Activated T-helper 17 cell treated with anti-CD3 and anti-CD28 coated beads, Interleukin-2, amount 50 U/mL, for 72 hours (primary cell): ENCODE measurements around the gene AFDN. TPM values are rescaled to one million over a fixed set of nuclear protein-coding genes. Genes with fewer than 3 reads are reported as not detected.

Experiments used
- ATAC-seq: fragments of 150-1000 bp; cut with Tn5 transposase; replicated peaks from 2 replicates; pipeline ENCODE4 v1.10.0; 2021; ENCODE audit warnings: mild to moderate bottlenecking, moderate library complexity
- H3K27ac Mint-ChIP-seq: one replicate; pipeline ENCODE4 v1.8.0; 2022; ENCODE audit warnings: mixed read lengths
- H3K27me3 Mint-ChIP-seq: one replicate; pipeline ENCODE4 v1.8.0; 2022; ENCODE audit warnings: mixed read lengths
- H3K36me3 Mint-ChIP-seq: one replicate; pipeline ENCODE4 v1.8.0; 2022; ENCODE audit warnings: low read depth, mild to moderate bottlenecking, mixed read lengths
- H3K4me1 Mint-ChIP-seq: one replicate; pipeline ENCODE4 v1.8.0; 2022; ENCODE audit warnings: mixed read lengths
- H3K4me3 Mint-ChIP-seq: one replicate; pipeline ENCODE4 v1.8.0; 2022; ENCODE audit warnings: mild to moderate bottlenecking, mixed read lengths
- H3K9me3 Mint-ChIP-seq: one replicate; pipeline ENCODE4 v1.8.0; 2022; ENCODE audit warnings: mixed read lengths
- total RNA-seq, 2 donors: library from RNA; stranded (reverse); gene quantifications; one replicate each; pipeline ENCODE4 v1.2.3, GENCODE V29; 2022

AFDN gene
- total RNA-seq, 2 donors from 2014 or later: 56.3 to 107 TPM

DNA sequence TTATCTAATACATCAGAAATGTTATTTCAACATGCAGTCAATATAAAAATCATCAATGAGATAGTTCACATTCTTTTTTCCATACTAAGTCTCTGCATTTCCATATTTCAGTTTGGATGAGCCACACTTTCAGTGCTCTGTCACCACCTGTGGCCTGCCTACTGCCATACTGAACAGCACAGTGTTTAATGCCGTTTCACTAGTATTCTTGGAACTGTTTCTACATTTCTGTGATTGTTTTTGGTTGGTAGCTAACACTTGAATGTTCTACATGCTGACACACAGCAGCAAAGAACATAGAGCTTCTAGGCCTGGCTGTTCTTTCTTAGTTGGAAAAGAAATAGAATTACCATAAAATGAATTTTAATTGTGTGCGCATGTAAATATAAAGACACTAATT, 109.3 kb downstream of the AFDN start:
- H3K27me3 Mint-ChIP-seq: no peaks in the 10 kb centered on the region
- H3K4me3 Mint-ChIP-seq: no peak overlapping the region
- H3K27ac Mint-ChIP-seq: no peak overlapping the region
- no peak for ATAC-seq
- no peaks in the 10 kb centered on the region for H3K9me3 Mint-ChIP-seq
- H3K4me1 Mint-ChIP-seq: no peaks in the 10 kb centered on the region
- peaks cover 65% of the 10 kb centered on the region for H3K36me3 Mint-ChIP-seq

DNA sequence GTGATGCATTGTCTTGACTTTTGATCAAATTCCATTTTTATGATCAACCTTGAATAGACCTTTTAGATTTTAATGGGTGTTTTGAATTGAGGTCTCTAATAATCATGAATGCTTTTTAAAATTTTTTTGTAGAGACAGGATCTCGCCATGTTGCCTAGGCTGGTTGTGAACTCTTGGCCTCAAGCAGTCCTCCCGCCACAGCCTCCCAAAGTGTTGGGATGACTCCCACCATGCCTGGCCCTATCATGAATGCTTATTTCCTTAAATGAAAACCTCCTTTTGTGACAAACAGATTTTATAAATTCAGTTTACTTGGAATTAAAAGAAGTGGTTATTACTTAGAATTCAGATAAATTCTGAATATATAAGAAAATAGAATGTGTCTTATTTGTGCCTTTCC, 110.6 kb downstream of the AFDN start:
- Mint-ChIP-seq H3K4me3 (no peak overlapping the region), H3K27ac (no peak overlapping the region), H3K27me3 (no peaks in the 10 kb centered on the region), H3K4me1 (no peaks in the 10 kb centered on the region), H3K36me3 (peaks cover 57% of the 10 kb centered on the region), H3K9me3 (no peaks in the 10 kb centered on the region)
- ATAC-seq: no peak

DNA sequence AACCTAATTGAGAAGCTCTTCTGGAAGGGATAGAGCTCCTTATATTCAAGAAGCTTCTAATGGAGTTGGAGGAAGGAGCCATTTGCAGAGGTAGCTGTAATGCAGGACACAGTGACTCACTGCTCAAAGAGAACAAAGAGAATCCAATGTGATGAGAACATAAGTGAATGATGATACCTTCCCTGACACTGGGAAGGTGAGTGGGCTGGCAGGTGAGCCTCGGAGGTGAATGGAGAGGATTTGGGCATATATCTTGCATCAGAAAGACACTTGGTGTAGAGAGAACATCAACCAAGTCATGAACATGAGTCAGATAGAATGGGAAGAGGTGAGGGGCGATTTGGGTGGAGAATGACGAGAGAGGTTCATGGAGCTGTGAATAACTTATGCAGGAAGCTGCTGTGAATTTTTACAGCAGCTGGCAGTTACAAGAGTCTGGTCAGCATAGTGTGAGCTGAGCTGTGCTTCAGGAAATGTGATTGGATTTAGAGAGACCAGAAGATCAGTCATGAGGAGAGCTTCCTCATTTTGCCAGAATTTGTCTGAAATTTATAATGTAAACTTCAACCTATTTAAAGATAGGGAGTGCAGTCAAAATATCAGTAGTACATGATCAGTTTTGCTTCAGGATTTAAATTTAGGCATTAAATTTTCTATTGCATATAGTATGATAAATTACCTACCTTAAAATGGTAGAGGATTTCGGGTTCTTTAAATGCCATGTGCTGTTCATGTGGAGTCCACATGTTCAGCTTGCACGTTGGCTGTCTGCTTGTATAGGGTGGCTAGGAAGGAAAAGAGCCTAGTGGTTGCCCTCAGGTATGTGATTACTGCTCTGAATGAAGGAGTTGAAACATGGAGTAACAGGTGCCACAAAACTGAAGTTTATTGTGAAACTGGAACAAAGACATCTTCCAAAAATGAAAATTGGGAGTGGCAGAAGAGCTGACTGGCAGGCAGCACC, 111.5 kb downstream of the AFDN start:
- Mint-ChIP-seq H3K9me3 (no peaks in the 10 kb centered on the region), H3K27ac (no peak overlapping the region), H3K4me3 (no peak overlapping the region), H3K27me3 (no peaks in the 10 kb centered on the region), H3K4me1 (no peaks in the 10 kb centered on the region), H3K36me3 (peaks cover 57% of the 10 kb centered on the region)
- no peak for ATAC-seq

DNA sequence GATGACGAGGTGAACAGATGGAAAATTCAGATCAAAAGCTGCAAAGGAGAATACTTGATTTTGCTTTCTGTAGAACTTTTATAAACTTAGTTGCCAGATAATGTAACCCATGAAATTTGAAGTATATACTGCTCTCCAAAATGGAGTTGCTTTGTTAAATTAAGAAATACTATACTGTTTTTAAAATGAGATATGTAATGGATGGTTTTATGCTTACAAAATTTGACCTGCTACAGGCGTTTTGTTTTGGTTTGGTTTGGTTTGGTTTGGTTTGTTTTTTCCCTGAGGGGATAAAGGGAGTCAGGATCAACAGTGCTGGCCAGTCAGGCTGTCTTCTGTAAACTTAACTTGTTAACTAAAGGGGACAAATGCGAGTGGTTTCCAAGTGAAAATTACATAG, 115.1 kb downstream of the AFDN start:
- Mint-ChIP-seq H3K27ac (no peak overlapping the region), H3K36me3 (peaks cover 68% of the 10 kb centered on the region), H3K9me3 (no peaks in the 10 kb centered on the region), H3K4me3 (no peak overlapping the region), H3K4me1 (no peaks in the 10 kb centered on the region), H3K27me3 (no peaks in the 10 kb centered on the region)
- no peak for ATAC-seq

DNA sequence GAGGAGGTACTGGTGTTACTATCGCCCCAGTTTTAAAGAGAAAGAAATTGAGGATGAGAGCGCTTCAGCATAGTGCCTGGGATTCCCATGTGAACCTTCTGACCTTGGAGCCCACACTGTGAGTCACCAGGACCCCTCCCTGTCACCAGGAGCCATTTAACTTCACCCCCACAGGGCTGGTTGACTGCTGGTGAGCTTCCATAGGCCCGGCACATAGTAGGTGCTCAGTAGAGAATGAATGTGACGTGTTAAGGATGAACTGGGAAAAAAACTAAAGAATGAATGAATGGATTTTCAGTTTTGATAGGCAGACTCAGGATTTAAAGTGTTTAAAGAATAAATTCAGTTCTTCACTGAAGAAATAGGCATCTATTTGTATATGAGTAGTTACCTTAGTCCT, 117.4 kb downstream of the AFDN start:
- no peak for ATAC-seq
- H3K27me3 Mint-ChIP-seq: no peaks in the 10 kb centered on the region
- H3K36me3 Mint-ChIP-seq: peaks cover 68% of the 10 kb centered on the region
- no peak overlapping the region for H3K27ac Mint-ChIP-seq
- H3K4me3 Mint-ChIP-seq: no peak overlapping the region
- no peaks in the 10 kb centered on the region for H3K9me3 Mint-ChIP-seq
- no peaks in the 10 kb centered on the region for H3K4me1 Mint-ChIP-seq

DNA sequence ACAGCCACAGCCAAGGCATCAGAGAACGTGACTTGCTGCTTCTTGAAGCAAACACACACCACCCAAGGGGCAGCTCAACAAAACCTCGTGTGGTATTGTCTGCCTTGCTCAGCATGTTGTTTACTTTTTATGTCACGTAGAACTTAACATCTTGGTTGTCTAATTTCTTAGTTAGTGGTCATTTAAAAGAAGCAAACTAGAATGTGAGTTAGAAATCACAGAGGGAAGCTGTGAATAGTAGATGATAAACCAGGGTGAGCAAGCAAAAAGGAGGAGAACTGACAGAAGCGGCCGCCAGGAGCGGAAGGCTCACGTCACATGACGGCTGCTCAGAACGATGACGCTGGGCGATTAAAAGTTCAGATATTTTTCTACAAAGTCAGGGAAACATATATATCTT, 119.3 kb downstream of the AFDN start:
- Mint-ChIP-seq H3K27ac (no peak overlapping the region), H3K36me3 (peaks cover 83% of the 10 kb centered on the region)

DNA sequence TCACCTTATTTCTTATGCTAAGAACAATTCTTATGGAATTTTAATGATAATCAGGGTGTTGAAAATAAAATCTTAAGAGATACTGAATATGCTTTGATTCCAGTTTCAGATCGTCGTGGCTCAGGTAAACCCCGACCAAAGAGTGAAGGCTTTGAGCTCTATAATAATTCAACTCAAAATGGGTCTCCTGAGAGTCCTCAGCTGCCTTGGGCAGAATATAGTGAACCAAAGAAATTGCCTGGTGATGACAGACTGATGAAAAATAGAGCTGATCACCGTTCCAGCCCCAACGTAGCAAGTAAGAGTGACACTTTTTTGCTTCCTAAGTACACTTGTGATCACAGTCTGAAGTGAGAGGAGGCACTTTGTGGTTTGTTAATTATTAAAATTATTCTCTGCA, 119.9 kb downstream of the AFDN start:
- Mint-ChIP-seq H3K9me3 (no peaks in the 10 kb centered on the region), H3K36me3 (peaks cover 89% of the 10 kb centered on the region), H3K4me1 (no peaks in the 10 kb centered on the region), H3K4me3 (no peak overlapping the region), H3K27ac (no peak overlapping the region), H3K27me3 (no peaks in the 10 kb centered on the region)
- no peak for ATAC-seq

More for the DNA sequence above, 119.3 kb downstream of the AFDN start:
- ATAC-seq: no peak
- Mint-ChIP-seq H3K4me1 (no peaks in the 10 kb centered on the region), H3K9me3 (no peaks in the 10 kb centered on the region), H3K4me3 (no peak overlapping the region), H3K27me3 (no peaks in the 10 kb centered on the region)

DNA sequence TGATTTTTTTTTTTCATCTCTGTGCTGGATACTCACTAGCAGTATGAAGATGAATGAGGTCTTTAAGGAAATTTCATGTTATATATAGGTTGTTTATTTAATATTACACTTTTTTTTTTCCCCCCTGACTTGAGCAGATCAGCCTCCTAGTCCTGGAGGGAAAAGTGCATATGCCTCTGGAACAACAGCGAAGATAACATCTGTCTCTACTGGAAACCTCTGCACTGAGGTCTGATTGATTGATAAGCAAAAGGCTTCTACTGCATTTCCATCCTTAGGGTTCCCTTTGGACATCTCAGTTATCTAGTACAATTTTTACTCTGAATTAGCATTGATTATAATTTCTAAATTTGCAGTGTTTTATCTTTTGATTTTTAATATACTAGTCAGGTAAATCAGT, 121.0 kb downstream of the AFDN start:
- no peaks in the 10 kb centered on the region for H3K9me3 Mint-ChIP-seq
- peaks cover 98% of the 10 kb centered on the region for H3K36me3 Mint-ChIP-seq
- no peak overlapping the region for H3K4me3 Mint-ChIP-seq
- no peaks in the 10 kb centered on the region for H3K27me3 Mint-ChIP-seq
- no peak overlapping the region for H3K27ac Mint-ChIP-seq
- ATAC-seq: no peak
- no peaks in the 10 kb centered on the region for H3K4me1 Mint-ChIP-seq

DNA sequence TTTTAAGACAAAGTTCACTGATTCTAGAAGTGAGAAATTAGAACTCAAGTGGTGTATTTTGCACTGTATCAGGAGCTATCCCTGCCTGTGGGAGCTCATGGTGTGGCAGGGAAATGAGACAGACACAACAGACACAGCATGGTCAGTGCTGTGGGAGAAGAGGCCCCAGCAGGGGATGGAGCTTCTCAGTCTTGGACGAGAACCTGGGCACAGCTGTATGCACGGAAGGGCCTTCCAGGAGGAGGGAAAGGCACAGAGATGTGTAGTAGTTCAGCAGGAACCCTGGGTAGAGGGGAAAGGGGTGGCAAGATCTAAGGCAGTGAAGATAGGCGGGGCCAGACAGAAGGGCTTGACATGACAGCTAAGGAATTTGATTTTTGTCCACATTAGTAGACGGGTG, 122.0 kb downstream of the AFDN start:
- H3K9me3 Mint-ChIP-seq: no peaks in the 10 kb centered on the region
- no peak overlapping the region for H3K27ac Mint-ChIP-seq
- ATAC-seq: no peak
- H3K4me1 Mint-ChIP-seq: no peaks in the 10 kb centered on the region
- H3K36me3 Mint-ChIP-seq: peaks cover 96% of the 10 kb centered on the region
- no peaks in the 10 kb centered on the region for H3K27me3 Mint-ChIP-seq
- no peak overlapping the region for H3K4me3 Mint-ChIP-seq

DNA sequence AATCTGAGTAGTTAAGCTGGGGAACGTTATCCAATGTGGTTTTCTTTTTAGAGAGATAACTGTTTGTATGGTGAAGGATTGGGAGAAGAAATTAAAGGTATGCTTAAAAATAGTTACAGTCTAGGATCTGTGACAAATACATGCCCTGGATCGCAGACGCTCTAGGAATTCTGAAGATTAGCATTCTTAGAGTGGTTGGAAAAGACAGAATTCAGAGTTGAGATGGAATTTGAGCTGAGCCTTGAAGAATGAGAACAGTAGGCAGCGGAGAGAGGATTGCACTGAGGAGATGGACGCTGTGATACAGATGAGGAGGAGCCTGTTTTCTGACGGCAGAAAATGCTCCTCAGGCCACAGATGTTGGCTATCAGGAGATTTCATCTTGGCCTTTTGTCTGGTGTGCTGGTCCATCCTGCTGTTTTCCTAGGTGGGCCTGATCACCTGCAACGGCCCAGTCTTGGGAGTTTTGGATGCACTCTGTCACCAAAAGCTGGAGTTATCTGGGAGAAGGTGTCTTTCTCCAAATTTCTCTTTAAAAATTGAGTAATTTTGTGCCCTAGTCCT, 122.5 kb downstream of the AFDN start:
- no peak overlapping the region for H3K4me3 Mint-ChIP-seq
- no peak overlapping the region for H3K27ac Mint-ChIP-seq
- H3K36me3 Mint-ChIP-seq: peaks cover 96% of the 10 kb centered on the region
- H3K4me1 Mint-ChIP-seq: peaks cover under 1% of the 10 kb centered on the region
- no peaks in the 10 kb centered on the region for H3K9me3 Mint-ChIP-seq
- no peak for ATAC-seq
- H3K27me3 Mint-ChIP-seq: no peaks in the 10 kb centered on the region

DNA sequence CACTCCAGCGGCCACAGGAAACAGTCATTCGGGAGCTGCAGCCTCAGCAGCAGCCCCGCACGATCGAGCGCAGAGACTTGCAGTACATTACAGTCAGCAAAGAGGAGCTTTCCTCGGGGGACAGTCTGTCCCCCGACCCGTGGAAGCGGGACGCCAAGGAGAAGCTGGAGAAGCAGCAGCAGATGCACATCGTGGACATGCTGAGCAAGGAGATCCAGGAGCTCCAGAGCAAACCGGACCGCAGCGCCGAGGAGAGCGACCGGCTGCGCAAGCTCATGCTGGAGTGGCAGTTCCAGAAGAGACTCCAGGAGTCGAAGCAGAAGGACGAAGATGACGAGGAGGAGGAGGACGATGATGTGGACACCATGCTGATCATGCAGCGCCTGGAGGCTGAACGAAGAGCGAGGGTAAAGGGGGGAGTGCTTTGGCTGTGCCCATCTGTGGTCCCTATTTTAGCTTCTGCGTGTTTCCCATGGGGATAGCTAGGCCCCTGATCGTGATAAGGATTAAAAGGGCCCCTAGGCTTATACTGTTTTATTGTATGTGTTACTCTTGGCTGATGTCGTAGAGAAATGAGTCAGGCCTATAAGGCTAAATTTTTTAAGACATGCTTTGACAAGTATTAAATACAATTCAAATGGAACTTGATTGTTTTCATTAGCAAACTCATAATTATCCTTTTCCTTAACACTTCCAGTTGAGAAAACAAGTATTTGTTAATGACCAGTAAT, 125.2 kb downstream of the AFDN start:
- Mint-ChIP-seq H3K27ac (no peak overlapping the region), H3K36me3 (peaks cover 85% of the 10 kb centered on the region), H3K4me3 (no peak overlapping the region), H3K27me3 (no peaks in the 10 kb centered on the region), H3K4me1 (peaks cover 8% of the 10 kb centered on the region), H3K9me3 (no peaks in the 10 kb centered on the region)
- ATAC-seq: no peak

DNA sequence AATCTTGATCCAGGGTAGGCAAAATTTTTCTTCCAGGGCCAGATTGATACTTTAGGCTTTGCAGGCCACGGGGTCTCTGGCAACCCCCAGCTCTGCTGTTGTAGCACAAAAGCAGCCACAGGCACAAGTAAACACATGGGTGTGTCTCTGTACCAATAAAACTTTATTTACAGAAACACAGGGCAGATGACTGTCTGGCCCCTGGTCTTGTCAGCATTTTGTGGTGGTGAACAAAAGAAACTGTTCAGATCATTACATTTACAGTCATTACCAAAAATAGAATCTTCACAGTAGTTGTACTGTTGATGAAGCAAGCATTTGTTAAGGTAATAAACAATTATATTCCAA, 125.8 kb downstream of the AFDN start:
- Mint-ChIP-seq H3K27ac (no peak overlapping the region), H3K36me3 (peaks cover 82% of the 10 kb centered on the region), H3K4me1 (peaks cover 10% of the 10 kb centered on the region), H3K4me3 (no peak overlapping the region), H3K27me3 (no peaks in the 10 kb centered on the region), H3K9me3 (no peaks in the 10 kb centered on the region)
- ATAC-seq: no peak

DNA sequence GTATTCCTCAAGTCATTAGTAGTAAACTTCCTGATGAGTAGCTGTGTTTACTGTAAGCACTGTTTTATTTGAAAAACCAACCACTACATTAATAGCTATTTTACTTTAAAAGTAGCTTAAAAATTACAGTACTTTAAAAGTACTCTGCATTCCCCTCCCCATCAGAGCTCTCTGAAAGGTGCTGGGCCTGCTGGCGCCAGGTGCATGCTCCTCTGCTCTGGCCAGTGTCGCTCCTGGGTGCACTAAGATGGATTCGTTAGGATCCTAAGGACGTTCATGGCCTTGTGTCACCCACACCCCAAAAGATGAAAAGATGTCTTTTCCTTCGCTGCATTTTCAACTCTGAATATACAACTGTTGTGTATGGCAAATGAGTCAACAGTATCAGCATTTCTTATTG, 126.8 kb downstream of the AFDN start:
- Mint-ChIP-seq H3K27ac (no peak overlapping the region), H3K4me3 (no peak overlapping the region), H3K4me1 (peaks cover 10% of the 10 kb centered on the region), H3K9me3 (no peaks in the 10 kb centered on the region), H3K27me3 (no peaks in the 10 kb centered on the region), H3K36me3 (peaks cover 76% of the 10 kb centered on the region)
- ATAC-seq: no peak

DNA sequence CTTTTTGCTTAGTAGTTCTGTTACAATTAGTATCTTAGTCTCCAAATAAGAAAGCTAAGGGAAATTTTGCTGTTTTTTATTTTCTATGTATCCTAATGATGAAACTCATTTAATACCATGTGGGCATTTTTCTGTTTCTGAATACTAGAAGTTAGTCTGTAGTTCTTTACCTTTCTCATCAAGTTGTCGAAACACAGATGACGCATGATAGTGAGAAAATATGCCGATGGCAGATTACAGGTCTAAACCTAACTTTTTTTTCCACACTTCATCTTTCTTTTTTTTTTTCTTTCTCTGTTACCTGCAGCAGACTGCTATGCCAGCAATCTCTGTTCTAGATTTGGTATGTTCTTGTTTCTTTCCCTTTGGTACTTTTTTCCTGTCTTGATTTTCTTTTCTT, 127.4 kb downstream of the AFDN start:
- no peaks in the 10 kb centered on the region for H3K9me3 Mint-ChIP-seq
- no peaks in the 10 kb centered on the region for H3K27me3 Mint-ChIP-seq
- H3K36me3 Mint-ChIP-seq: peaks cover 73% of the 10 kb centered on the region
- peak overlapping the region; percentile 23 for H3K4me3 Mint-ChIP-seq
- peak overlapping the region; percentile 33 for H3K27ac Mint-ChIP-seq
- H3K4me1 Mint-ChIP-seq: peaks cover 10% of the 10 kb centered on the region
- peak; percentile 63 for ATAC-seq

DNA sequence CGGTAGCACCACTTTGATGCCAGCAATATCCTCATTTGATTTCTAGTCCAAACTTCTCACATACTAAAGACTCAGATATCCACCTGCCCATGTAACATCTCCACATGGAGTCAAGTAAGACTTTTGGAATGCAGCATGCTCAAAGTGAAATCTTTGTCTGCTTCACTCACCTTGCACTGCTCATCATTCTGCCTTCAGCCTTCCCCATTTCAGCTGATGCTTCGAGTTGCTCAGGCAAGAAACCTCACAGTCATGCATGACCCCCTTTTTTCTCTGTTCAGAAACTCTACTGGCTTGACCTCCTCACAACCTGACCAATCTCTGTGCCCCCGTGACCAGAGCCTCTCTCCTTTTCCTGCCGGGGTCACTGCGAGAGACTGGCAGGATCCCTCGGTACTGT, 129.8 kb downstream of the AFDN start:
- no peak for ATAC-seq
- Mint-ChIP-seq H3K27me3 (no peaks in the 10 kb centered on the region), H3K9me3 (no peaks in the 10 kb centered on the region), H3K27ac (peak overlapping the region; percentile 32), H3K36me3 (peaks cover 58% of the 10 kb centered on the region), H3K4me1 (peaks cover 10% of the 10 kb centered on the region), H3K4me3 (no peak overlapping the region)
